Neuronal stem cell (in vitro differentiated cells): ENCODE measurements around the gene CASD1.

Source experiments
- DNase-seq: peaks from one replicate; pipeline ENCODE4 v3.0.0-alpha.2; 2013; ENCODE audit warnings: low spot score
- H2AFZ ChIP-seq: one replicate; pipeline ENCODE4 v1.6.1; 2013; ENCODE audit warnings: mild to moderate bottlenecking, low read length, inconsistent platforms
- H2AK5ac ChIP-seq: 2 replicates; pipeline ENCODE4 v1.6.1; 2013; ENCODE audit warnings: low read depth, mild to moderate bottlenecking, inconsistent platforms, low read length, moderate library complexity, mixed read lengths
- H2BK120ac ChIP-seq: 2 replicates; pipeline ENCODE4 v1.6.1; 2013; ENCODE audit warnings: low read depth, mild to moderate bottlenecking, inconsistent platforms, low read length, moderate library complexity, mixed read lengths
- H2BK12ac ChIP-seq: one replicate; pipeline ENCODE4 v1.6.1; 2013; ENCODE audit warnings: low read length, inconsistent platforms
- H2BK15ac ChIP-seq: 2 replicates; pipeline ENCODE4 v1.6.1; 2013; ENCODE audit warnings: mild to moderate bottlenecking, low read length, inconsistent platforms, mixed read lengths
- H2BK5ac ChIP-seq: one replicate; pipeline ENCODE4 v1.6.1; 2013; ENCODE audit warnings: inconsistent platforms, mild to moderate bottlenecking, low read length, moderate library complexity
- H3K14ac ChIP-seq: one replicate; pipeline ENCODE4 v1.6.1; 2013; ENCODE audit warnings: low read length, inconsistent platforms
- H3K18ac ChIP-seq: 2 replicates; pipeline ENCODE4 v1.6.1; 2013; ENCODE audit warnings: low read length, inconsistent platforms
- H3K23ac ChIP-seq: 2 replicates; pipeline ENCODE4 v1.6.1; 2013; ENCODE audit warnings: low read depth, mild to moderate bottlenecking, mixed read lengths, low read length, inconsistent platforms; ENCODE audit not compliant: poor library complexity
- H3K27ac ChIP-seq: replicated peaks from 3 replicates; pipeline ENCODE4 v1.5.1; 2013; ENCODE audit warnings: low read length, inconsistent platforms
- H3K27me3 ChIP-seq, 3 experiments: 2 replicates each; pipeline ENCODE4 v1.6.1; 2013; ENCODE audit warnings: low read length in 3 of 3, mild to moderate bottlenecking in 2 of 3, inconsistent platforms in 1 of 3, low read depth in 1 of 3, mixed read lengths in 1 of 3, moderate library complexity in 1 of 3; ENCODE audit not compliant: control insufficient read depth in 3 of 3, insufficient read depth in 3 of 3
- H3K36me3 ChIP-seq, 2 donors: replicated peaks in 1 of 2; 2 replicates each; pipeline ENCODE4 v1.6.1; 2013; ENCODE audit warnings: low read length in 2 of 2; ENCODE audit not compliant: control insufficient read depth in 2 of 2, insufficient read depth in 2 of 2
- H3K4ac ChIP-seq: 2 replicates; pipeline ENCODE4 v1.6.1; 2013; ENCODE audit warnings: inconsistent platforms, mild to moderate bottlenecking, low read length, moderate library complexity
- H3K4me1 ChIP-seq, 2 donors: 1 replicate in 1 of 2; 2 replicates in 1 of 2; pipeline ENCODE4 v1.6.1; 2013; ENCODE audit warnings: low read length in 2 of 2, low read depth in 1 of 2; ENCODE audit not compliant: control insufficient read depth in 2 of 2, insufficient read depth in 1 of 2
- H3K4me2 ChIP-seq: one replicate; pipeline ENCODE4 v1.6.1; 2013; ENCODE audit warnings: mild to moderate bottlenecking, low read length, inconsistent platforms; ENCODE audit not compliant: insufficient read depth, poor library complexity, severe bottlenecking
- H3K4me3 ChIP-seq, 2 donors: 2 replicates each; pipeline ENCODE4 v1.5.1; 2013; ENCODE audit warnings: low read length in 2 of 2, mild to moderate bottlenecking in 2 of 2, inconsistent platforms in 1 of 2, moderate library complexity in 1 of 2
- H3K79me1 ChIP-seq: one replicate; pipeline ENCODE4 v1.6.1; 2013; ENCODE audit warnings: low read depth, mild to moderate bottlenecking, inconsistent platforms, low read length, moderate library complexity
- H3K9ac ChIP-seq: one replicate; pipeline ENCODE4 v1.6.1; 2013; ENCODE audit warnings: mild to moderate bottlenecking, low read depth, low read length, inconsistent platforms; ENCODE audit not compliant: poor library complexity
- H3K9me3 ChIP-seq, 2 donors: replicated peaks in 1 of 2; 2 replicates each; pipeline versions ENCODE3 to v1.6.1; 2013; ENCODE audit warnings: low read length in 2 of 2, mild to moderate bottlenecking in 2 of 2, inconsistent platforms in 1 of 2, low read depth in 1 of 2, mixed read lengths in 1 of 2, moderate library complexity in 1 of 2; ENCODE audit not compliant: control insufficient read depth in 2 of 2, insufficient read depth in 1 of 2
- H4K8ac ChIP-seq: one replicate; pipeline ENCODE4 v1.6.1; 2013; ENCODE audit warnings: low read depth, mild to moderate bottlenecking, inconsistent platforms, low read length, moderate library complexity
- H4K91ac ChIP-seq: one replicate; pipeline ENCODE4 v1.6.1; 2013; ENCODE audit warnings: low read length, low read depth, mild to moderate bottlenecking, inconsistent platforms; ENCODE audit not compliant: poor library complexity
- WGBS, 2 donors: extraction: QIAGEN DNeasy Blood & Tissue Kit; methylation state at CpG; one replicate each; pipeline ENCODE4 v1.1.7; 2013; ENCODE audit warnings: missing lambda C conversion rate in 2 of 2, mixed read lengths in 1 of 2; ENCODE audit not compliant: insufficient read length in 2 of 2, insufficient replicate concordance in 1 of 2; ENCODE audit errors: extremely low coverage in 2 of 2; 5-methylcytosine and 5-hydroxymethylcytosine counted together

Gene CASD1

GRCh38 chr7:94525923-94526322 is 16.3 kb downstream of the CASD1 start:
- Histone ChIP-seq H3K4ac (no peak overlapping the region), H3K4me1 (peaks cover 0 to 2% of the 10 kb centered on the region in 2 donors), H2AFZ (no peak overlapping the region), H2BK12ac (no peak overlapping the region), H3K79me1 (no peaks in the 10 kb centered on the region), H4K8ac (no peak overlapping the region), H3K4me2 (no peak overlapping the region), H2BK15ac (no peak overlapping the region), H2AK5ac (no peak overlapping the region), H3K27ac (no peak overlapping the region), H3K9ac (no peak overlapping the region), H3K9me3 (peaks cover 0 to 21% of the 10 kb centered on the region in 2 donors), H3K36me3 (peaks cover 0 to 96% of the 10 kb centered on the region in 2 donors), H2BK5ac (no peak overlapping the region), H3K27me3 (no peaks in the 10 kb centered on the region), H2BK120ac (no peak overlapping the region), H3K14ac (no peak overlapping the region), H3K23ac (no peak overlapping the region), H3K4me3 (no peak overlapping the region), H3K18ac (no peak overlapping the region), H4K91ac (no peak overlapping the region)
- DNase-seq, result no peak
- no CpG with 5 or more reads among the region's 3 CpGs for WGBS, 2 donors

GRCh38 chr7:94529516-94529915 is 19.9 kb downstream of the CASD1 start:
- H3K23ac ChIP-seq, result no peak overlapping the region
- no peaks in the 10 kb centered on the region for H3K79me1 ChIP-seq
- no peak overlapping the region for H2BK5ac ChIP-seq
- H2BK15ac ChIP-seq, result no peak overlapping the region
- no peak overlapping the region for H2AK5ac ChIP-seq
- H4K8ac ChIP-seq, result no peak overlapping the region
- H3K27me3 ChIP-seq, result no peaks in the 10 kb centered on the region
- H4K91ac ChIP-seq, result no peak overlapping the region
- no peak overlapping the region for H3K27ac ChIP-seq
- DNase-seq, result no peak
- H3K4me3 ChIP-seq, result no peak overlapping the region
- no peak overlapping the region for H2BK12ac ChIP-seq
- peaks cover 0 to 97% of the 10 kb centered on the region in 2 donors for H3K36me3 ChIP-seq
- H3K4me1 ChIP-seq, result peaks cover 0 to 2% of the 10 kb centered on the region in 2 donors
- no peak overlapping the region for H2AFZ ChIP-seq
- no peak overlapping the region for H3K4ac ChIP-seq
- H3K4me2 ChIP-seq, result no peak overlapping the region
- H3K9ac ChIP-seq, result no peak overlapping the region
- no peak overlapping the region for H2BK120ac ChIP-seq
- no peaks in the 10 kb centered on the region for H3K9me3 ChIP-seq
- H3K18ac ChIP-seq, result no peak overlapping the region
- H3K14ac ChIP-seq, result no peak overlapping the region
- WGBS, 2 donors, result no CpG with 5 or more reads among the region's 1 CpG

- H2BK120ac ChIP-seq, result no peak overlapping the region
- DNase-seq, result no peak
- no peak overlapping the region for H2BK15ac ChIP-seq
- no CpG with 5 or more reads among the region's 3 CpGs for WGBS, 2 donors
- no peak overlapping the region for H2BK5ac ChIP-seq
- H3K27ac ChIP-seq, result no peak overlapping the region
- H3K9ac ChIP-seq, result no peak overlapping the region
- peaks cover 0 to 2% of the 10 kb centered on the region in 2 donors for H3K4me1 ChIP-seq
- no peak overlapping the region for H3K4ac ChIP-seq
- no peaks in the 10 kb centered on the region for H3K79me1 ChIP-seq
- H3K18ac ChIP-seq, result no peak overlapping the region
- no peak overlapping the region for H3K23ac ChIP-seq
- H4K91ac ChIP-seq, result no peak overlapping the region
- no peak overlapping the region for H2AFZ ChIP-seq
- H3K9me3 ChIP-seq, result no peaks in the 10 kb centered on the region
- no peaks in the 10 kb centered on the region for H3K27me3 ChIP-seq
- peaks cover 0 to 97% of the 10 kb centered on the region in 2 donors for H3K36me3 ChIP-seq
- no peak overlapping the region for H3K14ac ChIP-seq
- H2BK12ac ChIP-seq, result no peak overlapping the region
- no peak overlapping the region for H4K8ac ChIP-seq
- no peak overlapping the region for H3K4me2 ChIP-seq
- H2AK5ac ChIP-seq, result no peak overlapping the region
- no peak overlapping the region for H3K4me3 ChIP-seq
Observed at GRCh38 chr7:94530109-94530508, 20.5 kb downstream of the CASD1 start.

GRCh38 chr7:94532676-94533075 is 23.1 kb downstream of the CASD1 start:
- DNase-seq, result no peak
- Histone ChIP-seq H3K4me2 (no peak overlapping the region), H2BK15ac (no peak overlapping the region), H3K4ac (no peak overlapping the region), H3K4me3 (no peak overlapping the region), H3K27me3 (no peaks in the 10 kb centered on the region), H2BK120ac (no peak overlapping the region), H2BK5ac (no peak overlapping the region), H2AFZ (no peak overlapping the region), H2AK5ac (no peak overlapping the region), H3K18ac (no peak overlapping the region), H3K23ac (no peak overlapping the region), H2BK12ac (no peak overlapping the region), H4K91ac (no peak overlapping the region), H3K79me1 (no peaks in the 10 kb centered on the region), H3K27ac (no peak overlapping the region), H3K4me1 (peaks cover 0 to 2% of the 10 kb centered on the region in 2 donors), H3K9ac (no peak overlapping the region), H3K36me3 (peaks cover 0 to 96% of the 10 kb centered on the region in 2 donors), H3K14ac (no peak overlapping the region), H3K9me3 (no peaks in the 10 kb centered on the region), H4K8ac (no peak overlapping the region)
- WGBS, 2 donors, result no CpG with 5 or more reads among the region's 2 CpGs
